HG02970 (cell line): ENCODE measurements around the gene BLVRB.
"Not testable (repeated sequence)": the region's sequence is repeated elsewhere in the genome, so short reads cannot be mapped to it uniquely, and the experiment has no call there.

Experiments used
- ATAC-seq: cut with Tn5 transposase; IDR thresholded peaks from one replicate; pipeline ENCODE4 v1.9.1; 2021; ENCODE audit warnings: mild to moderate bottlenecking, moderate library complexity, moderate number of reproducible peaks; ENCODE audit not compliant: unreplicated experiment, low FRiP score

The BLVRB gene

DNA sequence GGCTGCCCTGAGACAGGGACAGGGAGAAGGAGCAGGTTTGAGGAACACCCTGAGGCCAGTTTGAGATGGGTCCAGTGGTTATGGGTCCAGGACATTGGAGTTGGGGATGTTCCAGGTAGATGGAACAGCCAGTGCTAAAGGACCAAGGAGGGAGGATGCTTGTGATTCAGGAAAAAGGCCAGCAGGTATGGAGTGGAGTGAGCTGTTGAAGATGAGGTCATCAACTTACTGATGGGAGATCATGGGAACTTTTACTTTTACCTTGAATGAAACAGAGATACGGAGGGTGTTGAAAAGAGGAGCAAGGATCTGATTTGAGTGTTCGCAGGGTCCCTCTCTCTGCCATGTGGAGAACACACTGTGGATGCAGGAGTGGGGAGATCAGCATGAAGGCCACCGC, 26.7 kb upstream of the BLVRB start:
- ATAC-seq: no peak

DNA sequence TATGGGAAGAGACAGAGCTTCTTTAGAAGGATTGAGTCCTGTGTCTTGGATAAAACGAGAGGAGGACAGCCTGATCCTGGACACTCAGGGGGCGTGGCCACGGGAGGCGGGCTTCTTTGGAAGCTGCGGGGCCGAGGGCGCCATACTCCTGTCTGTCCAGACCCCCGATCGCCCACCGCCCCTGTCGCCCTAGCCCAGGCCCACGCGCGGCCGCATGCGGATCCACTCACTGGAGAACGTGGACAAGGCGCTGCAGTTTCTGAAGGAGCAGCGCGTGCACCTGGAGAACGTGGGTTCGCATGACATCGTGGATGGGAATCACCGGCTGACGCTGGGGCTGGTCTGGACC, 24.3 kb upstream of the BLVRB start:
- no peak for ATAC-seq

DNA sequence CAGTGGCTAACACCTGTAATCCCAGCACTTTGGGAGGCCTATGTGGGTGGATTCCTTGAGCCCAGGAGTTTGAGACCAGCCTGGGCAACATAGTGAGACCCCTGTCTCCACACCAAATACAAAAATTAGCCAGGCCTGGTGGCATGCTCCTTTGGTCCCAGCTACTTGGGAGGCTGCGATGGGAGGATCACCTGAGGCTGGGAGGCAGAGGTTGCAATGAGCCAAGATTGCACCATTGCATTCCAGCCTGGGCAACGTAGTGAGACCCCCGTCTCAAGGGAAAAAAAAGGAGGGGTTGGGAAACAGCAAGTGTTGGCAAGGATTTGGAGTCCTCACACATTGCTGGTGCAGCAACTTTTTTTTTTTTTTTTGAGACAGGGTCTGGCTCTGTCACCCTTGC, 20.5 kb upstream of the BLVRB start:
- ATAC-seq: no peak

DNA sequence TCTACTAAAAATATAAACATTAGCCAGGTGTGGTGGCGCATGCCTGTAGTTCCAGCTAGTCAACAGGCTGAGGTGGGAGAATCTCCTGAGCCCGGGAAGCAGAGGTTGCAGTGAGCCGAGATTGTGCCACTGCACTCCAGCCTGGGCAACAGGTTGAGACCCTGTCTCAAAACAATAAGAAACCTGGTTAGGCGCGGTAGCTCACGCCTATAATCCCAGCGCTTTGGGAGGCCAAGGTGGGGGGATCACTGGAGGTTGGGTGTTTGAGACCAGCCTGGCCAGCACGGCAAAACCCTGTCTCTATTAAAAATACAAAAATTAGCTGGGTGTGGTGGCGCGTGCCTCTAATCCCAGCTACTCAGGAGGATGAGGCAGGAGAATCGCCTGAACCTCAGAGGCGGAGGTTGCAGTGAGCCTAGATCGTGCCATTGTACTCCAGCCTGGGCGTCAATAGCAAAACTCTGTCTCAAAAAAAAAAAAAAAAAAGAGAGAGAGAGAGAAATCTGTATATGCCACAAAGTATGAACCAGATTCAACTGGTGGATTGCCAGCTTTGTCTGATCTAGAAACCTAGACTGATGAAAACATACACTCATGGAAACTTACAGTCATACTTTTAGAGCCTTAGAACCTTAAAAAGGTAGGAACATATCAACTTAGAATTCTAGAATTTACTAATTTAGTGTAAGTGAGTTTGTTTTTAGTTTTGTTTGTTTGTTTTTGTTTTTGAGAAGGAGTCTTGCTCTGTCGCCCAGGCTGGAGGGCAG, 10.5 kb upstream of the BLVRB start:
- ATAC-seq: not testable (repeated sequence)

DNA sequence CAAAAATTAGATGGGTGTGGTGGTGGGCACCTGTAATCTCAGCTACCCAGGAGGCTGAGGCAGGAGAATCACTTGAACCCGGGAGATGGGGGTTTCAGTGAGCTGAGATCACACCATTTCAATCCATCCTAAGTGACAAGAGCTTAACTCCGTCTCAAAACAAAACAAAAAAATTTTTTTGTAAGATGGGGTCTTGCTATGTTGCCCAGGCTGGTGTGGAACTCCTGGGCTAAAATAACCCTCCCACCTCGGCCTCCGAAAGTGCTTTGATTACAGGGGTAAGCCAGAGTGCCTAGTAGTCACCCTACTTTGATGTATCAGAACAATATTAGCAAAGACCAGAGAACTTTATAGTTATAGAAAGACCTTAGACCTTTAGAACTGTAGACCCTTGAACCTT, 9.2 kb upstream of the BLVRB start:
- no peak for ATAC-seq

DNA sequence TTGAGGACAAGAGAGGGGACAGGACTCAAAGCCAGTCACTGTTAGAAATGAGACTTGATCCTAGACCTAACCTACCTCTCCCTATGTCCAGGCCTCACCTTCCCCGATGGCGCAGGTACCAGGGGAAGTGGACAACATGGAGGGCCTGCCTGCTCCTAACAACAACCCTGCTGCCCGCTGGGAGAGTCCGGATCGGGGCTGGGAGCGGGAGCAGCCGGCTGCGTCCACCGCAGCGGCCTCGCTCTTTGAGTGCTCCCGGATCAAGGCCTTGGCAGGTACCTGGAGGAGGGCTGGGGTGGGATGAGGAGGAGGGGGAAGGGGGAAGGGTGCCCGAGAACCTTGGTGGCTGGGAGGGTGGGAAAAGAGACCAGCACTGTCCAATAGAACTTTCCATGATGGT, 7.0 kb upstream of the BLVRB start:
- ATAC-seq: no peak

DNA sequence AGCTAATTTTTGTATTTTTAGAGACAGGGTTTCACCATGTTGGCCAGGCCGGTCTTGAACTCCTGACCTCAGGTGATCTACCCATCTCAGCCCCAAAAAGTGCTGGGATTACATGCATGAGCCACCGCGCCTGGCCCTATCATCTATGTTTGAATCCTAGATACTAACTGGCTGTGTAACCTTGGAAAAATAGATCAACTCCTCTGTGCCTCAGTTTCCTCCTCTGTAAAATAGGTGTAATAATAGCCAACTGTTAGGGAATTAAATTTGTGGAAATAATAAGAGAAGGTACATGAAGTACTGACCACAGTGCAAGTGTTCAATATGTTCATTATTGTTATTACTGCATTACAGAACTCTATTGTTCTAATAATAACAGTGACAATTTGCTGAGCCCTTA, 5.6 kb upstream of the BLVRB start:
- no peak for ATAC-seq

GRCh38 chr19:40469011-40469410, 3.5 kb upstream of the BLVRB start:
- ATAC-seq: no peak

- ATAC-seq: no peak
These were observed 1.6 kb upstream of the BLVRB start, which contains the start of gene SPTBN4 for GRCh38 chr19:40466985-40467734. Gene SPTBN4 (plus strand): TSS chr19:40467001. CDS start chr19:40472622, 5,621 bp downstream.

DNA sequence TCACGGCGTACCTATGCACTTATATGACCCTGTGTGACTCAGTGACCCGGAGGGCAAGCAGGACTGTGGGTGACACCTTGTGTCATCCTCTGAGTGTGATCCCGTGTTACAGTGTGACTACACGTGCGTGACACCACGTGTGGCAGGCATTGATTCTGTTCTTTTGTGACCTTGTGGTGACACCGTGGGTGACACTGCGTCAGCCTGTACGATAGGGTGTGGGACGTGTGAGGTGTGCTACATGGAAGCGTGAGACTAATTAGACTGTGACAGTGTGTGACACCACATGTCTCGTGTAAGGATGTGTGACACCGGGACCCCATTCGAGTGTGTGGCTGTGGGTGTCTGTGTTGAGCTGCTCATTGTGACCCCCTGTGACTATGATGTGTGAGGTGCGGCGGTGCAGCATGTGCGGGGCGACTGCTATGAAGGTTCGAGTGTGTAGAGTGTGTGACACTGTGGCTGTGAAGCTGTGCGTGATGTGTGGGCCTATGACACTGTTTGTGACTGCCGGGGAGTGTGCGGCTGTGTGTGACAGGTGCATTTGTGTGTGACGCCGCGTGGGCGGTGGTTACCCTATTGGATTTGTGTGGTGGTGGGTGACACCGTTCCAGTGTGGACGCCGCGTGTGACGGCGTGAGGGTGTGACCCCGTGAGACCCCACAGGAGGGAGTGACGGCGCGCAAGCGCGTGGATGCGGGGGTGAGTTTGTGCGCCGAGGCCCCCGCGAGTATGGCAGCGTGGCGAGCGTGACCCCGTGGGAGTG, 857 bp upstream of the BLVRB start:
- ATAC-seq: peak; percentile 24

- ATAC-seq: no peak
These were observed 454 bp downstream of the BLVRB start for GRCh38 chr19:40465025-40465556.

GRCh38 chr19:40464059-40465024, 1.2 kb downstream of the BLVRB start:
- ATAC-seq: no peak

DNA sequence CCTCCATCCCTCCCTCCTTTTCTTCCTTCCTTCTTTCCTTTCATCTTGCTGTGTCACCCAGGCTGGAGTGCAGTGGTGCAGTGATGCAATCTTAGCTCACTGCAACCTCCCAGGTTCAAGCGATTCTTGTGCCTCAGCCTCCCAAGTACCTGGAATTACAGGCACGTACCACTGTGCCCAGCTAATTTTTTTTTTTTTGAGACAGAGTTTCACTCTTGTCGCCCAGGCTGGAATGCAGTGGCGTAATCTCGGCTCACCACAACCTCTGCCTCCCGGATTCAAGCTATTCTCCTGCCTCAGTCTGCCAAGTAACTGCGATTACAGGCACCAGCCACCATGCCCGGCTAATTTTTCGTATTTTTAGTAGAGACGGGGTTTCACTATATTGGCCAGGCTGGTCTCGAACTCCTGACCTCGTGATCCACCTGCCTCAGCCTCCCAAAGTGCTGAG, 1.9 kb downstream of the BLVRB start:
- ATAC-seq: not testable (repeated sequence)

GRCh38 chr19:40461669-40462221, 3.8 kb downstream of the BLVRB start:
- no peak for ATAC-seq

GRCh38 chr19:40460185-40460584, 5.4 kb downstream of the BLVRB start:
- ATAC-seq: no peak

DNA sequence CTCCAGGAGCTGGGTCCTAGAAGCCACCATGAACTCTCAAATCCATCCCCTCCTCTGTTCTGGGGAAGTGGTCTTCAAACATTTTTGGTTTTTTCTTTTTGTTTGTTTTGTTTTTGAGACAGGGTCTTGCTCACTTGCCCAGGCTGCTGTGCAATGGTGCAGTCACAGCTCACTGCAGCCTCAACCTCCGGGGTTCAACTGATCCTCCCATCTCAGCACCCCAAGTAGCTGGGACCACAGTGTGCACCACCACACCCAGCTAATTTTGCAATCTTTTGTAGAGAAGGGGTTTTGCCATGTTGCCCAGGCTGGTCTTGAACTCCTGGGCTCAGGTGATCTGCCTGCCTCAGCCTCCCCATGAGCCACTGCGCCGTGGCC, 7.0 kb downstream of the BLVRB start:
- no peak for ATAC-seq

DNA sequence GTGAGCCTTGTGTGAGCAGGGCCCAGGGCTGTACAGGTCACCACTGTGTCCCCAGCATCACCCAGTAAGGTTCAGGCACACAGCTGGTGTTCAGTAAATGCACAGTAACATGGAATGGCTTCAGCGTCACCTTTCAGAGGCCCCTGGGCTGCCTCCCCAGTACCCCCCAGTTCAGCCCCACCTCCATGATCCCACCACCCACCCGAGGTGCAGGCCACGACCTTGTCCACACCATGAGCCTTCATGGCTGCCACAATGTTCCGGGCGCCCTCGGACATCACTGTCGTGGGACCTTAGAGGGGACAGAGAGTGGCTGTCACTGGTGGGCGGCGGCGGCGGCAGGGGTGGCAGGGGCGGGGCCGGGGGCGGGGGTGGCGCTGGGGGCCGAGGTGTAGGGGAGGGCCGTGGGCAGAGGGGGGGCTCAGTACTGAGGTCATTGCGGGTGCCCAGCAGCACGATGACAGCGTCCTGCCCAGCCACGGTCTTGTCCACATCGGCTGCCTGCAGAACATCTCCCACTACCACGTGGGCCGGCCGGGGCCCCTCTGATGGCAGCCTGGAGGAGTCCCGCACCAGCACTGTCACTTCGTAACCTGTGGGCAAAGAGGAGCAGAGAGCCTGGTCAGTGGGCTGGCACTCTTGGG, 7.5 kb downstream of the BLVRB start:
- no peak for ATAC-seq

DNA sequence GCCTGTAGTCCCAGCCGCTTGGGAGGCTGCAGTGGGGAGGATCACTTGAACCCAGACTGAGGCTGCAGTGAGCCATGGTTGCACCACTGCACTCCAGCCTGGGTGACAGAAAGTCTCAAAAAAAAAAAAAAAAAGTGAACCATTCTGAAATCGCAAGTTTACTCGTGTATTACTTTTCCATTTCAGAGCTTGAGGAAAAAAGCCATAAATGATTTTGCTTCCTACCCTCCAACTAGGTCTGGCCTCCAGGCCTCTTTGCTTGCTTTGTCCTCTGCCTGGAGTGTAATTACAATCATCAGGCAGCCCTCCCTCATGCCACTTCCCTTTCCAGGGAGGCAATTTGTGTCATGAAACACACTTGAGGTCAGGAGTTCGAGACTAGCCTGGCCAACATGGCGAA, 8.5 kb downstream of the BLVRB start:
- ATAC-seq: no peak

- not testable (repeated sequence) for ATAC-seq
These were observed 11.6 kb downstream of the BLVRB start for GRCh38 chr19:40453943-40454342.
